CD4-positive, CD25-positive, alpha-beta regulatory T cell (primary cell): ENCODE measurements around the gene MTMR2. TPM values are rescaled to one million over a fixed set of nuclear protein-coding genes. Genes with fewer than 3 reads are reported as not detected.

Source experiments
- ATAC-seq, 2 donors: fragments of 150-1000 bp; cut with Tn5 transposase; one replicate each; pipeline ENCODE4 v1.10.0; 2021; ENCODE audit warnings: low read depth in 2 of 2, moderate number of reproducible peaks in 2 of 2, moderate library complexity in 1 of 2
- DNase-seq, 3 donors: peaks; one replicate each; pipeline versions ENCODE4 v3.0.0 to v3.0.0-alpha.2; 2012 to 2022; ENCODE audit warnings: mixed read lengths in 1 of 3
- H3K27ac ChIP-seq: one replicate; pipeline ENCODE4 v1.7.0; 2013; ENCODE audit warnings: mild to moderate bottlenecking, low read length; ENCODE audit not compliant: insufficient read depth, poor library complexity, severe bottlenecking
- H3K27me3 ChIP-seq: one replicate; pipeline ENCODE4 v1.7.0; 2013; ENCODE audit warnings: low read length; ENCODE audit not compliant: control insufficient read depth, insufficient read depth
- H3K36me3 ChIP-seq: one replicate; pipeline ENCODE4 v1.7.0; 2013; ENCODE audit warnings: mild to moderate bottlenecking, low read length, moderate library complexity; ENCODE audit not compliant: control insufficient read depth, insufficient read depth
- H3K4me1 ChIP-seq: 2 replicates; pipeline ENCODE4 v1.7.0; 2013; ENCODE audit warnings: mild to moderate bottlenecking, low read length; ENCODE audit not compliant: insufficient read depth, control insufficient read depth, poor library complexity, severe bottlenecking
- H3K4me3 ChIP-seq: one replicate; pipeline ENCODE4 v1.7.0; 2013; ENCODE audit warnings: low read depth, mild to moderate bottlenecking, low read length, moderate library complexity
- H3K9me3 ChIP-seq, 2 experiments: 1 replicate in 1 of 2; 2 replicates in 1 of 2; pipeline ENCODE4 v1.7.0; 2013; ENCODE audit warnings: low read length in 2 of 2, mild to moderate bottlenecking in 1 of 2, moderate library complexity in 1 of 2; ENCODE audit not compliant: control insufficient read depth in 2 of 2
- H3K27ac Mint-ChIP-seq, 3 donors: one replicate each; pipeline ENCODE4 v1.8.0; 2020 to 2022; ENCODE audit warnings: mild to moderate bottlenecking in 3 of 3, mixed read lengths in 3 of 3, moderate library complexity in 2 of 3
- H3K27me3 Mint-ChIP-seq: one replicate; pipeline ENCODE4 v1.8.0; 2022; ENCODE audit warnings: mild to moderate bottlenecking, mixed read lengths
- H3K36me3 Mint-ChIP-seq: one replicate; pipeline ENCODE4 v1.8.0; 2020; ENCODE audit warnings: mixed read lengths
- H3K4me1 Mint-ChIP-seq, 4 donors: one replicate each; pipeline ENCODE4 v1.8.0; 2020 to 2022; ENCODE audit warnings: mixed read lengths in 4 of 4, mild to moderate bottlenecking in 1 of 4
- H3K4me3 Mint-ChIP-seq, 4 donors: one replicate each; pipeline ENCODE4 v1.8.0; 2020 to 2022; ENCODE audit warnings: mild to moderate bottlenecking in 4 of 4, mixed read lengths in 4 of 4, moderate library complexity in 3 of 4
- H3K9me3 Mint-ChIP-seq, 7 donors: one replicate each; pipeline ENCODE4 v1.8.0; 2020 to 2022; ENCODE audit warnings: mixed read lengths in 7 of 7, mild to moderate bottlenecking in 3 of 7, moderate library complexity in 2 of 7
- polyA plus RNA-seq, 4 donors: library from polyadenylated mRNA; unstranded; fragments of 300-500 nt; fragmentation: Illumina TruSeq; gene quantifications; one replicate each; pipeline ENCODE4 v1.2.3, GENCODE V29; 2021
- total RNA-seq: library from RNA; stranded (reverse); gene quantifications from one replicate; pipeline ENCODE4 v1.2.3, GENCODE V29; 2022

The MTMR2 gene
- total and polyA plus RNA-seq, 5 donors from 2014 or later: 9.8 to 21.3 (median 13.5) TPM

DNA sequence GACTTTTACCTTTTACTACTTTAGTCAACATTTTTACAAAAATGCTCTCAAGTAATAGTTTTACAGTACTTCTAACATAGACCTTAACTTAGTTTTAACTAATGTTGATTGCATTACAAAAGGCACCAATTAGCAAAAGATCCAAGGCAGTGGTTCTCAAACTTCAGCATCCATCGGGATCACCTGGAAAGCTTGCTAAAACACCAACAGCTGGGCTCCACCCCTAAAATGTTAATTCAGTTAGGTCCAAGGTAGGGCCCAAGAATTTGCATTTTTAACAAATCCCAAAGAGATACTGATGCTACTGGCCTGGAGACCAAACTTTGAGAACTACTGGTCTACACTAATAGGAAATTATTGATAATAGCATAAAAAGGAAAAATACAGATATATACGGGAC is 5.9 kb downstream of the MTMR2 start:
- peaks cover 0 to 1% (median 0%) of the 10 kb centered on the region in 7 donors for H3K9me3 Mint-ChIP-seq
- H3K27ac Mint-ChIP-seq: no peak overlapping the region

DNA sequence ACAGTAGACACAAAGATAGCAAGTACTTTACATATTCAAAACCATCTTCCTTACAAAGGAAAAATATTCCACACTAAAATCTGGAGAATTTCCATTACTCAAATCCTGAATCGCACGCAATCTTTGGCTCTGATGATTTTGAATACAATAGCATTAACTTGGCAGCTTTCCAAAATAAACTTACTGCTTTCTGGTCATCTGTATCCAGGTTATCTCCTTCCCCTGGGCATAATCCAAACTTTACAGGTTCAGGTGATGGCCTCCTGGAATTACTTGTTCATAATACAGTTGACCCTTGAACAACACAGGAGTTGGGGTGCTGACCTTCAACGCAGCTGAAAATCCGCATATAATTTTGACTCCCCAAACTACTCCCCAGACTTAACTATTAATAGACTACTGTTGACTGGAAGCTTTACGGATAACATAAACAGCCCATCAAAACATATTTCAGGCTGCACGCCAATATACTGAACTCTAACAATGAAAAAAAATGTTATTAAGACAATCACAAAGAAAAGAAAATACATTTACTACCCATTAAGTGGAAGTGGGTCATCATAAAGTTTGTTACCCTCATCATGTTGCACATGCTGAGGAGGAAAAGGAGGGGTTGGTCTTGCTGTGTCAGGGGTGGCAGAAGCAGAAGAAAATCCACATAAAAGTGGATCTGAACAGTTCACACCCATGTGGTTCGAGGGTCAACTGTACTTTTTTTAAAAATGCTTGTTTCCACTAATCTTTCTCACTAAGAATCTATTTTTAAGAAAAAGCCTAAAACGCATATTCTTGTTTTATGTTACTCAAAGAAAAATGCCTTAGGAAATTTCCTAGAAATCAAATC is 6.5 kb downstream of the MTMR2 start:
- Mint-ChIP-seq H3K27ac (no peak overlapping the region), H3K27me3 (no peaks in the 10 kb centered on the region), H3K4me3 (no peak overlapping the region), H3K36me3 (no peaks in the 10 kb centered on the region), H3K4me1 (peaks cover 11 to 35% (median 14%) of the 10 kb centered on the region in 4 donors), H3K9me3 (peaks cover 0 to 1% (median 0%) of the 10 kb centered on the region in 7 donors)
- H3K27ac ChIP-seq: no peak overlapping the region
- H3K4me1 ChIP-seq: peaks cover 4% of the 10 kb centered on the region
- ATAC-seq (no peak), DNase-seq (no peak)
- H3K4me3 ChIP-seq: no peak overlapping the region
- no peaks in the 10 kb centered on the region for H3K36me3 ChIP-seq
- no peaks in the 10 kb centered on the region for H3K9me3 ChIP-seq
- no peaks in the 10 kb centered on the region for H3K27me3 ChIP-seq

More for the DNA sequence above, 5.9 kb downstream of the MTMR2 start:
- H3K4me3 ChIP-seq: no peak overlapping the region
- H3K9me3 ChIP-seq: no peaks in the 10 kb centered on the region
- no peaks in the 10 kb centered on the region for H3K27me3 ChIP-seq
- no peak for DNase-seq
- H3K27me3 Mint-ChIP-seq: no peaks in the 10 kb centered on the region
- H3K36me3 Mint-ChIP-seq: peaks cover under 1% of the 10 kb centered on the region
- no peak overlapping the region for H3K27ac ChIP-seq
- H3K4me1 Mint-ChIP-seq: peaks cover 16 to 40% (median 20%) of the 10 kb centered on the region in 4 donors
- H3K4me1 ChIP-seq: peaks cover 10% of the 10 kb centered on the region
- H3K36me3 ChIP-seq: no peaks in the 10 kb centered on the region
- ATAC-seq: no peak
- no peak overlapping the region for H3K4me3 Mint-ChIP-seq

DNA sequence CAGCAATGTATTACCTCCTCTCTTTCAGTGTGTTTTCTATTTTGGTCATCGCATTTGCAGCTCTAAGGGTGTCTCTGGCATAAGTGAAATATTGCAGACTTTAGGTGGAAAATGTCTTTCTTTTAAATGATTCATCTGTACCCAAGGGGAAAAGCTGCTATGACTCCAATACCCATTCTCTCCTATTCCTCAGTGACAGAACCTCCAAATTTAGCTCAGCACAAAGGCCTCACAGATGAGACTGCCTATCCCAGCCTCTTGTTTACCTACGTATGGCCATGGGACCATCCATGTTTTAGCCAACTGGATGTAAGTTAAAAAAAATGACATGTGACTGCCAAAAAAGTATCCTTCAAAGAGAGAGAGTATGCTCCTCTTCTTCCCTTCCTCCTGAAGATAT is 7.9 kb downstream of the MTMR2 start:
- peaks cover 0 to 1% (median 0%) of the 10 kb centered on the region in 7 donors for H3K9me3 Mint-ChIP-seq
- Histone ChIP-seq H3K4me3 (no peak overlapping the region), H3K27ac (no peak overlapping the region), H3K4me1 (no peaks in the 10 kb centered on the region), H3K36me3 (no peaks in the 10 kb centered on the region), H3K27me3 (no peaks in the 10 kb centered on the region), H3K9me3 (no peaks in the 10 kb centered on the region)
- H3K4me1 Mint-ChIP-seq: peaks cover 0 to 28% (median 12%) of the 10 kb centered on the region in 4 donors
- H3K36me3 Mint-ChIP-seq: no peaks in the 10 kb centered on the region
- no peak overlapping the region for H3K4me3 Mint-ChIP-seq
- DNase-seq (no peak), ATAC-seq (no peak)
- H3K27ac Mint-ChIP-seq: no peak overlapping the region
- H3K27me3 Mint-ChIP-seq: no peaks in the 10 kb centered on the region

DNA sequence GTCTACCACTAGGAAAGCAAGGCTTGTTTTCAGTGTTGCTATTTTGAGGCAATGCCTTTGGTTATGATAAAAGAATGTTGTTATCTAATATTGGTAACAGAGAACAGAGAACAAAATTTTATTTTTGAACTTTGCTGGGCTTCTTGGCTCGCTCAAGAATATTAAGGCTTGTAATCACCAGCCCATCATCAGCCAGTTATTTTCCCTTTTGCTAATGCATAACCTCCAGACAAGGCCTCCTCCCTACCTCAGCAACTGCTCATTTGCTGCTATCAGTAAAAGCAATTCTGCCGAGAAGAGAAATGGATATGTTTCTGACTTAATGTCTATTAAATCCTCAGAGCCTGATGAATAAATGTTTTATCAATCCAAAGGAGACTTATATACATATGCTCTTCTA is 8.9 kb downstream of the MTMR2 start:
- no peaks in the 10 kb centered on the region for H3K9me3 ChIP-seq
- H3K4me1 ChIP-seq: no peaks in the 10 kb centered on the region
- Mint-ChIP-seq H3K4me3 (no peak overlapping the region), H3K27ac (no peak overlapping the region), H3K9me3 (peaks cover 0 to 1% (median 0%) of the 10 kb centered on the region in 7 donors), H3K27me3 (no peaks in the 10 kb centered on the region), H3K36me3 (no peaks in the 10 kb centered on the region), H3K4me1 (peaks cover 0 to 24% (median 13%) of the 10 kb centered on the region in 4 donors)
- H3K36me3 ChIP-seq: no peaks in the 10 kb centered on the region
- DNase-seq (no peak), ATAC-seq (no peak)
- H3K27ac ChIP-seq: no peak overlapping the region
- H3K4me3 ChIP-seq: no peak overlapping the region
- no peaks in the 10 kb centered on the region for H3K27me3 ChIP-seq

DNA sequence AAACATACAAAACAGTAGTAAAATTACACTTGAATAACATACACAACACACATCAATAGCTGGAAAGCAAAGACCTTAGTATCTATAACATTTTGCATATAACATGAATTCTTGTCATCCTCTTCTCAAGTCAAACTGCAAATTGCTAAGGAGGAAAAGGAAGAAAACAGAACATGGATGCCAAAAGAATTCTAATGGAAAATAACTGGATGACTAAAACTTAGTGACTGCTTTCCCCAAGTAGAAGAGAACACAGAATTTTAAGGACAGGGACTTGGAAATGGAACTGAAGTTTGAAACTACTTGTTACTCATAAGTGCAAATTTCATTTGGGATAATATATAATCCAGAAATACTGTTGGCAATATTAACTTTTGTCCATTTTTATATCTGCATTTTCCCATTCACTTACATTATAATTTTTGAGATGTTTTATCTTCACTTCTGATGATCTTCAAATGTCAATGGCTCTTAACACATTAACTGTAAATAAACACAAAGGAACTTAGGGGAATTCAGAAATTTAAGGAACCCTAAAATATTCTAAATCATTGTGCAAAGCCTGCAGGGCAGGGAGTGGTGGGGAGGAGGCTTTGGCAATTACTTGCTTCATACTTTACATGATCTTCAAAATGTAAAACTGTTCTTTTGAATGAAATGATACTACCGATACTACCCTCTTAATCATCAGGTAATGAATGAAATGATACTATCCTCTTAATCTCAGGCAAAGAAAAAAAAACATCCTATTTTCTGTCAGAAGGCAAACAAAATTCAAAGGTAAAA is 9.9 kb downstream of the MTMR2 start:
- no peak overlapping the region for H3K4me3 ChIP-seq
- H3K9me3 ChIP-seq: no peaks in the 10 kb centered on the region
- no peaks in the 10 kb centered on the region for H3K36me3 ChIP-seq
- H3K4me1 ChIP-seq: no peaks in the 10 kb centered on the region
- no peak for ATAC-seq
- Mint-ChIP-seq H3K36me3 (no peaks in the 10 kb centered on the region), H3K4me1 (peaks cover under 1 to 25% (median 12%) of the 10 kb centered on the region in 4 donors), H3K27me3 (no peaks in the 10 kb centered on the region), H3K27ac (no peak overlapping the region), H3K4me3 (no peak overlapping the region), H3K9me3 (peaks cover 0 to 1% (median 0%) of the 10 kb centered on the region in 7 donors)
- no peak overlapping the region for H3K27ac ChIP-seq
- no peak for DNase-seq
- no peaks in the 10 kb centered on the region for H3K27me3 ChIP-seq

DNA sequence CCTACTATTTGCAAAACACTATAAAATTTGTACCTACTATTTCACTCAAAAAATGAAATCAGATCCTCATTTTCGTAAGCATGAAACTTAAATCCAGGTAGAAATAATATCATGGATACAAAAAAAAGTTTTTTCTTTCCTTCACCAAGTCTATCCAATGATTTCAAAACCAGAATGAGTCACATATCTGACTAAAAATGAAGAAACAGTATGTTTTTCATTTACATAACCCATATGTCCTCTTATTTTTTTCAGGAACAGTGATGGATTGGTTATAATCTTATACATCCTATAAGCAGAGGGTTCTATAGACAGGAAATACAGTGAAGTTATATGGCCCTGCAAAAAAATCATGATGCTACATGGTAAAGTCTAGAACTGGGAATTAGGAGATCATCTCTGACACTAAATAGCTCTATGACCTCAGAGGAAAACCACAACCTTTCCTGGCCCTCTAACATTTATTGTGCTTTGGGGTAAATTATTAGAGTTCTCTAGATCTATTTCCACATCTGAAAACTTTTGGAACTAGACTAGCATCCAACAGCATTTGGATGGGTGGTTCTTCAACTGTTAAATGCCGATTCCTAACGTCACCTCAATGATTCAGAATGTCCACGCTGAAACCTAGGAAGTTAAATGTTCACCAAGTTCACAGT is 10.9 kb downstream of the MTMR2 start:
- Mint-ChIP-seq H3K27me3 (no peaks in the 10 kb centered on the region), H3K9me3 (peaks cover 0 to 1% (median 0%) of the 10 kb centered on the region in 7 donors), H3K4me1 (peaks cover 6 to 30% (median 18%) of the 10 kb centered on the region in 4 donors), H3K4me3 (no peak overlapping the region), H3K36me3 (no peaks in the 10 kb centered on the region), H3K27ac (no peak overlapping the region)
- H3K27me3 ChIP-seq: no peaks in the 10 kb centered on the region
- no peaks in the 10 kb centered on the region for H3K9me3 ChIP-seq
- ATAC-seq (no peak), DNase-seq (no peak)
- H3K4me3 ChIP-seq: no peak overlapping the region
- no peak overlapping the region for H3K27ac ChIP-seq
- H3K4me1 ChIP-seq: no peaks in the 10 kb centered on the region
- no peaks in the 10 kb centered on the region for H3K36me3 ChIP-seq

DNA sequence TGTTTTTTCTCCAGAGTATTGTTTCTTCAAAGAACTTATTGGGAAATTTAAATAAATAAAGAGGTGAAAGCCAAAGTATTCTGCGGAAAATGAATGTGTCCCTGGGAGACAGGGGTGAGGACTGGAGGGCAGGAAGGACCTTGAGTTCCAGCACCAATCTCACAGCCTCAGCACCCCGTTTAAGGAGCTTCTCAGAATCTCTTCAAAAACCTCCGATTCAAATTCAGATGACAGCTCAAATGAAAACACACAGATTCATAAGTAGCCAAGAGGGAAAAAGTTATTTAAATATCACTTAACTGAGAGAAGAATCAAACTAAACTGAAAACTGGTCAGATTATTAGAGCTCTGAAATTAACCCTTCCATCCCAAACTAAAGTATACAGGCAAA is 12.5 kb downstream of the MTMR2 start:
- no peaks in the 10 kb centered on the region for H3K27me3 ChIP-seq
- no peak for ATAC-seq
- Mint-ChIP-seq H3K4me1 (peaks cover 22 to 39% (median 31%) of the 10 kb centered on the region in 4 donors), H3K9me3 (peaks cover 0 to 1% (median 0%) of the 10 kb centered on the region in 7 donors), H3K36me3 (peaks cover 6% of the 10 kb centered on the region), H3K27ac (peak overlapping the region in 1 of 3 donors; percentile 46), H3K4me3 (no peak overlapping the region), H3K27me3 (no peaks in the 10 kb centered on the region)
- no peaks in the 10 kb centered on the region for H3K4me1 ChIP-seq
- no peak for DNase-seq
- H3K4me3 ChIP-seq: no peak overlapping the region
- no peaks in the 10 kb centered on the region for H3K36me3 ChIP-seq
- no peaks in the 10 kb centered on the region for H3K9me3 ChIP-seq
- no peak overlapping the region for H3K27ac ChIP-seq
